GM12878 (cell line): Measurements from ENCODE around the gene SLC12A4. TPM values are rescaled to one million over a fixed set of nuclear protein-coding genes. Genes with fewer than 3 reads are reported as not detected.

ENCODE experiments used
- ATAC-seq: fragments of 200-7000 bp; cut with Tn5 transposase; 3 replicates; pipeline ENCODE4 v1.9.1; 2020; ENCODE audit warnings: mild to moderate bottlenecking, moderate library complexity
- BruUV-seq: library from RNA; stranded (reverse); fragments of 400-500 nt; replicated peaks from 2 replicates; lab custom pipeline; 2021; lab: Mats Ljungman, UMichigan
- CTCF ChIA-PET: fragments of 300-600 bp; sonication (Branson Sonifier 250); formaldehyde crosslinking; extraction: SDS; loops from one replicate; lab custom pipeline; 2021; ENCODE audit warnings: inconsistent platforms; lab: Yijun Ruan, JAX
- POLR2A ChIA-PET: fragments of 350-600 bp; formaldehyde crosslinking; extraction: SDS; loops from one replicate; lab custom pipeline; 2021; ENCODE audit warnings: inconsistent platforms; lab: Charles Lee
- RAD21 ChIA-PET: fragments of 300-600 bp; sonication (Branson Sonifier 250); formaldehyde crosslinking; loops from one replicate; lab custom pipeline; 2023; ENCODE audit warnings: antibody characterized with exemption; ENCODE audit not compliant: unreplicated experiment; lab: Charles Lee
- SMC1A ChIA-PET: fragments of 300-600 bp; sonication (Branson Sonifier 250); formaldehyde crosslinking; loops from one replicate; lab custom pipeline; 2023; ENCODE audit not compliant: unreplicated experiment, uncharacterized antibody; lab: Charles Lee
- DNase-seq: peaks from one replicate; pipeline ENCODE4 v3.0.0-alpha.2; 2011; ENCODE audit warnings: low read depth, low spot score
- FAIRE-seq: peaks from 3 replicates; lab custom pipeline; 2011; peaks lifted over from hg19 to GRCh38; lab: Jason Lieb, UNC
- H2AFZ ChIP-seq: 2 replicates; pipeline ENCODE4 v1.6.0; 2011; ENCODE audit warnings: low read depth, low read length, control low read depth; ENCODE audit not compliant: control insufficient read depth
- H3K27ac ChIP-seq: 2 replicates; pipeline ENCODE4 v1.5.1; 2011; ENCODE audit warnings: control low read depth; ENCODE audit not compliant: control insufficient read depth, insufficient read depth
- H3K27me3 ChIP-seq, 2 experiments: replicated peaks in 1 of 2; 2 replicates each; pipeline versions ENCODE4 v1.6.0 to v1.6.1; 2011; ENCODE audit warnings: low read length in 1 of 2; ENCODE audit not compliant: control insufficient read depth in 2 of 2, insufficient read depth in 2 of 2
- H3K36me3 ChIP-seq, 2 experiments: 2 replicates each; pipeline ENCODE4 v1.5.1; 2011; ENCODE audit warnings: low read length in 1 of 2; ENCODE audit not compliant: control insufficient read depth in 2 of 2, insufficient read depth in 2 of 2
- H3K4me1 ChIP-seq: 2 replicates; pipeline ENCODE4 v1.6.1; 2011; ENCODE audit warnings: mild to moderate bottlenecking, low read length, moderate library complexity, mixed read lengths; ENCODE audit not compliant: control insufficient read depth, insufficient read depth
- H3K4me2 ChIP-seq: 2 replicates; pipeline ENCODE4 v1.6.0; 2011; ENCODE audit warnings: control low read depth; ENCODE audit not compliant: control insufficient read depth, insufficient read depth
- H3K4me3 ChIP-seq: fragments of 200-600 bp; sonication (generic); 2 replicates; pipeline ENCODE4 v1.5.1; 2016
- H3K79me2 ChIP-seq: 2 replicates; pipeline ENCODE4 v1.6.0; 2011; ENCODE audit warnings: low read length; ENCODE audit not compliant: control insufficient read depth, insufficient read depth
- H3K9ac ChIP-seq: 2 replicates; pipeline ENCODE4 v1.8.0; 2011; ENCODE audit warnings: low read length, control low read depth, mixed read lengths; ENCODE audit not compliant: control insufficient read depth, insufficient read depth
- H3K9me3 ChIP-seq: replicated peaks from 3 replicates; pipeline ENCODE4 v1.5.1; 2011; ENCODE audit warnings: mild to moderate bottlenecking, low read length; ENCODE audit not compliant: control insufficient read depth, insufficient read depth
- H4K20me1 ChIP-seq: 2 replicates; pipeline ENCODE4 v1.6.0; 2011; ENCODE audit not compliant: control insufficient read depth, insufficient read depth
- BCLAF1 ChIP-seq: fragments of 450-650 bp; IDR thresholded peaks from 2 replicates; pipeline ENCODE4 v1.6.1; 2017; ENCODE audit warnings: antibody characterized with exemption, mild to moderate bottlenecking, moderate library complexity
- CREB1 ChIP-seq: IDR thresholded peaks from 2 replicates; pipeline ENCODE4 v1.6.1; 2012; ENCODE audit warnings: low read depth, mild to moderate bottlenecking, inconsistent platforms
- FOXK2 ChIP-seq: fragments of 450-650 bp; IDR thresholded peaks from 2 replicates; pipeline ENCODE4 v1.6.1; 2017; ENCODE audit warnings: mild to moderate bottlenecking, moderate library complexity
- HCFC1 ChIP-seq: fragments of 150-350 bp; IDR thresholded peaks from 2 replicates; pipeline ENCODE4 v1.6.1; 2014; ENCODE audit warnings: low read length
- IKZF2 ChIP-seq, 2 experiments: fragments of 450-650 bp; IDR thresholded peaks; 2 replicates each; pipeline ENCODE4 v1.6.1; 2017; ENCODE audit warnings: mild to moderate bottlenecking in 2 of 2, moderate library complexity in 2 of 2
- JUNB ChIP-seq: IDR thresholded peaks from 2 replicates; pipeline ENCODE4 v1.6.1; 2016; ENCODE audit warnings: antibody characterized with exemption, mild to moderate bottlenecking
- PAX5 ChIP-seq: IDR thresholded peaks from 2 replicates; pipeline ENCODE4 v1.6.1; 2011; ENCODE audit warnings: low read depth, low read length, borderline replicate concordance
- POU2F2 ChIP-seq: IDR thresholded peaks from 3 replicates; pipeline ENCODE4 v1.6.1; 2011; ENCODE audit warnings: low read depth, mild to moderate bottlenecking, low read length, borderline replicate concordance
- RELA ChIP-seq: fragments of 450-650 bp; IDR thresholded peaks from 2 replicates; pipeline ENCODE4 v1.8.0; 2014; ENCODE audit warnings: borderline replicate concordance; ENCODE audit not compliant: partially characterized antibody
- REST ChIP-seq: IDR thresholded peaks from 2 replicates; pipeline ENCODE4 v1.6.1; 2012; ENCODE audit warnings: mild to moderate bottlenecking, low read depth, low read length
- SREBF2 ChIP-seq: IDR thresholded peaks from 2 replicates; pipeline ENCODE4 v1.6.1; 2012; ENCODE audit warnings: mild to moderate bottlenecking, low read length
- SUZ12 ChIP-seq: fragments of 200-600 bp; sonication (generic); IDR thresholded peaks from one replicate; pipeline ENCODE4 v1.6.1; 2018; ENCODE audit warnings: antibody characterized with exemption, mild to moderate bottlenecking; ENCODE audit not compliant: unreplicated experiment
- TARDBP ChIP-seq: IDR thresholded peaks from 2 replicates; pipeline ENCODE4 v1.6.1; 2016; ENCODE audit warnings: borderline replicate concordance
- TBL1XR1 ChIP-seq: IDR thresholded peaks from 2 replicates; pipeline ENCODE4 v1.6.1; 2012; ENCODE audit warnings: low read depth, low read length, improper control_type of control experiment
- ZNF384 ChIP-seq: IDR thresholded peaks from 2 replicates; pipeline ENCODE4 v1.6.1; 2012; ENCODE audit warnings: low read depth, mild to moderate bottlenecking, low read length, improper control_type of control experiment, borderline replicate concordance
- WGBS: methylation state at CpG from one replicate; pipeline ENCODE4 v1.1.6; 2016; ENCODE audit warnings: low lambda C conversion rate; ENCODE audit not compliant: insufficient replicate concordance, insufficient coverage; ENCODE audit errors: missing lambda C conversion rate; 5-methylcytosine and 5-hydroxymethylcytosine counted together
- in situ Hi-C: fragments of 300-500 bp; cut with MboI; formaldehyde crosslinking; loops from 9 replicates; pipeline ENCODE4 v1.14.3; 2018; ENCODE audit warnings: mixed read lengths
- intact Hi-C: fragments of 100-400 bp; cut with micrococcal nuclease; formaldehyde crosslinking; loops from one replicate; pipeline ENCODE4 v1.14.2; 2022; ENCODE audit not compliant: unreplicated experiment
- polyA plus RNA-seq, 11 experiments: library from polyadenylated mRNA; depleted of rRNA in 4 of 11; unstranded in 6 of 11; stranded (reverse) in 5 of 11; fragments of >200 nt; fragmentation: Nextera tagmentation in 4 of 11; fragmentation: Illumina TruSeq in 1 of 11; extraction: Ambion mirVana in 4 of 11; extraction: Trizol in 1 of 11; gene quantifications; 1 replicate in 1 of 11; 2 replicates in 10 of 11; pipeline versions ENCODE4 v1.2.1 to v1.2.3, GENCODE V29; 2011 to 2016; ENCODE audit warnings: inconsistent platforms in 2 of 11, missing spikeins in 2 of 11, low read depth in 1 of 11
- total RNA-seq, 4 experiments: library from RNA; depleted of rRNA in 3 of 4; stranded (reverse); fragments of >200 nt in 3 of 4; fragmentation: Illumina TruSeq in 1 of 4; extraction: Trizol in 1 of 4; gene quantifications; 2 replicates each; pipeline versions ENCODE4 v1.2.1 to v1.2.3, GENCODE V29; 2013 to 2021

The SLC12A4 gene
- total and polyA plus RNA-seq, 10 of the 15 experiments (the other 5 are each of a cell fraction or from before 2014, with no cell fraction given) = 0.95 to 39.9 (median 14.2) TPM

- ATAC-seq (no peak), FAIRE-seq (no peak), DNase-seq (no peak)
- intact Hi-C loops = no loop called here
- in situ Hi-C loops = no loop called here
- ChIA-PET CTCF (interaction anchor here (1.6 kb wide), 1 partner anchor 24 kb away, joined by 4 read pairs; no protein-coding TSS in a partner anchor), RAD21 (no interaction called here), POLR2A (no interaction called here), SMC1A (no interaction called here)
- Histone ChIP-seq H4K20me1 (no peaks in the 10 kb centered on the region; the same call in 1 of the 2 replicates), H3K27ac (no peak overlapping the region), H3K9me3 (no peaks in the 10 kb centered on the region), H3K4me1 (0 out of 2 replicates have a peak, but pooled peaks cover 3% of the 10 kb centered on the region), H3K9ac (no peak overlapping the region), H3K79me2 (no peaks in the 10 kb centered on the region), H3K4me2 (no peak overlapping the region), H3K27me3 (no peaks in the 10 kb centered on the region), H3K36me3 (peaks cover 1 to 7% of the 10 kb centered on the region in 2 experiments; a peak in 2 of 4 replicates), H3K4me3 (no peak overlapping the region), H2AFZ (no peak overlapping the region)
- no TSS peak for BruUV-seq
- TF ChIP-seq ZNF384 = no peak
- TF ChIP-seq CREB1 = no peak
- TF ChIP-seq SREBF2 = no peak
- no peak for TF ChIP-seq TARDBP
- no peak for TF ChIP-seq RELA
- TF ChIP-seq JUNB = no peak
- no peak for TF ChIP-seq REST
- TF ChIP-seq POU2F2 = no peak
- no peak for TF ChIP-seq SUZ12
- no peak for TF ChIP-seq HCFC1
- TF ChIP-seq IKZF2 (IDR thresholded peaks at IDR 0.05) = no peak
- no peak for TF ChIP-seq BCLAF1
- no peak for TF ChIP-seq FOXK2
- no peak for TF ChIP-seq TBL1XR1
- no peak for TF ChIP-seq PAX5
- WGBS = 92% methylated on average over 11 of the region's 11 CpGs
These were observed 60.8 kb downstream of the SLC12A4 start for GRCh38 chr16:67907397-67908180.
